Measurements from ENCODE around the gene ZBTB6. TPM values are rescaled to one million over a fixed set of nuclear protein-coding genes. Genes with fewer than 3 reads are reported as not detected.

ZBTB6 gene
- total and polyA plus RNA-seq, 9 of the 15 experiments (the other 6 are each of a cell fraction or from before 2014, with no cell fraction given): 1.4 to 7.2 (median 5.3) TPM

DNA sequence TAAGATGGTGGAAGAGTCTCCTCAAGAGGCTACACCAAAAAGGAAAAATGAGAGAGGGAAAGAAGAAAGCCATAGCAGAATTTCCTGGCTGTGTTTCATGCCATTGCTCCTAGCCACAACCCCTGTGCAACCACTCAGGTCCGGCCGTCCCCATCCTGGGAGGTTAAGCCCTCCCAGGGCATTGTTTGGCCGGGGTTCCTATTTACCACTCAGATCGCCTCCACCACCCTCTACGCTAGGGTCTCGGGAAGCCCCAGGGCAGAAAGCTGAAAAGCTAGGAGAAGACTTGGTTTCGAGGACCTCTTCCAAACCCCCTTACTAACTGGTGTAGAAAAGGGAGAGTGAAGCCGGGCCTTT is 8.7 kb downstream of the ZBTB6 start (continued):
- TF ChIP-seq ZC3H4 (CRISPR knock-in tag; IDR thresholded peaks at IDR 0.05; ENCODE audit: borderline replicate concordance): no peak
- no peak for TF ChIP-seq ZNF766 (CRISPR knock-in tag; conservative IDR thresholded peaks at IDR 0.05)
- TF ChIP-seq, protein P1, sequence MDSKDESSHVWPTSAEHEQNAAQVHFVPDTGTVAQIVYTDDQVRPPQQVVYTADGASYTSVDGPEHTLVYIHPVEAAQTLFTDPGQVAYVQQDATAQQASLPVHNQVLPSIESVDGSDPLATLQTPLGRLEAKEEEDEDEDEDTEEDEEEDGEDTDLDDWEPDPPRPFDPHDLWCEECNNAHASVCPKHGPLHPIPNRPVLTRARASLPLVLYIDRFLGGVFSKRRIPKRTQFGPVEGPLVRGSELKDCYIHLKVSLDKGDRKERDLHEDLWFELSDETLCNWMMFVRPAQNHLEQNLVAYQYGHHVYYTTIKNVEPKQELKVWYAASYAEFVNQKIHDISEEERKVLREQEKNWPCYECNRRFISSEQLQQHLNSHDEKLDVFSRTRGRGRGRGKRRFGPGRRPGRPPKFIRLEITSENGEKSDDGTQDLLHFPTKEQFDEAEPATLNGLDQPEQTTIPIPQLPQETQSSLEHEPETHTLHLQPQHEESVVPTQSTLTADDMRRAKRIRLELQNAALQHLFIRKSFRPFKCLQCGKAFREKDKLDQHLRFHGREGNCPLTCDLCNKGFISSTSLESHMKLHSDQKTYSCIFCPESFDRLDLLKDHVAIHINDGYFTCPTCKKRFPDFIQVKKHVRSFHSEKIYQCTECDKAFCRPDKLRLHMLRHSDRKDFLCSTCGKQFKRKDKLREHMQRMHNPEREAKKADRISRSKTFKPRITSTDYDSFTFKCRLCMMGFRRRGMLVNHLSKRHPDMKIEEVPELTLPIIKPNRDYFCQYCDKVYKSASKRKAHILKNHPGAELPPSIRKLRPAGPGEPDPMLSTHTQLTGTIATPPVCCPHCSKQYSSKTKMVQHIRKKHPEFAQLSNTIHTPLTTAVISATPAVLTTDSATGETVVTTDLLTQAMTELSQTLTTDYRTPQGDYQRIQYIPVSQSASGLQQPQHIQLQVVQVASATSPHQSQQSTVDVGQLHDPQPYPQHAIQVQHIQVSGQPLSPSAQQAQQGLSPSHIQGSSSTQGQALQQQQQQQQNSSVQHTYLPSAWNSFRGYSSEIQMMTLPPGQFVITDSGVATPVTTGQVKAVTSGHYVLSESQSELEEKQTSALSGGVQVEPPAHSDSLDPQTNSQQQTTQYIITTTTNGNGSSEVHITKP (IDR thresholded peaks at IDR 0.05; ENCODE audit: partially characterized antibody): peak; percentile 45
- no peak for TF ChIP-seq TAL1 (IDR thresholded peaks at IDR 0.05)
- TF ChIP-seq TFAP4 (CRISPR knock-in tag; IDR thresholded peaks at IDR 0.05; ENCODE audit: borderline replicate concordance): 0 out of 2 replicates have a peak, but pooled peaks have one; percentile 29
- TF ChIP-seq STAT5B (CRISPR knock-in tag; IDR thresholded peaks at IDR 0.05): no peak
- no peak for TF ChIP-seq TGIF2 (CRISPR knock-in tag; IDR thresholded peaks at IDR 0.05)
- TF ChIP-seq ZBTB11 (CRISPR knock-in tag; IDR thresholded peaks at IDR 0.05): peak in 2 of 3 experiments; percentile 25 to 50; a peak in 3 of 6 replicates
- TF ChIP-seq, protein P2, sequence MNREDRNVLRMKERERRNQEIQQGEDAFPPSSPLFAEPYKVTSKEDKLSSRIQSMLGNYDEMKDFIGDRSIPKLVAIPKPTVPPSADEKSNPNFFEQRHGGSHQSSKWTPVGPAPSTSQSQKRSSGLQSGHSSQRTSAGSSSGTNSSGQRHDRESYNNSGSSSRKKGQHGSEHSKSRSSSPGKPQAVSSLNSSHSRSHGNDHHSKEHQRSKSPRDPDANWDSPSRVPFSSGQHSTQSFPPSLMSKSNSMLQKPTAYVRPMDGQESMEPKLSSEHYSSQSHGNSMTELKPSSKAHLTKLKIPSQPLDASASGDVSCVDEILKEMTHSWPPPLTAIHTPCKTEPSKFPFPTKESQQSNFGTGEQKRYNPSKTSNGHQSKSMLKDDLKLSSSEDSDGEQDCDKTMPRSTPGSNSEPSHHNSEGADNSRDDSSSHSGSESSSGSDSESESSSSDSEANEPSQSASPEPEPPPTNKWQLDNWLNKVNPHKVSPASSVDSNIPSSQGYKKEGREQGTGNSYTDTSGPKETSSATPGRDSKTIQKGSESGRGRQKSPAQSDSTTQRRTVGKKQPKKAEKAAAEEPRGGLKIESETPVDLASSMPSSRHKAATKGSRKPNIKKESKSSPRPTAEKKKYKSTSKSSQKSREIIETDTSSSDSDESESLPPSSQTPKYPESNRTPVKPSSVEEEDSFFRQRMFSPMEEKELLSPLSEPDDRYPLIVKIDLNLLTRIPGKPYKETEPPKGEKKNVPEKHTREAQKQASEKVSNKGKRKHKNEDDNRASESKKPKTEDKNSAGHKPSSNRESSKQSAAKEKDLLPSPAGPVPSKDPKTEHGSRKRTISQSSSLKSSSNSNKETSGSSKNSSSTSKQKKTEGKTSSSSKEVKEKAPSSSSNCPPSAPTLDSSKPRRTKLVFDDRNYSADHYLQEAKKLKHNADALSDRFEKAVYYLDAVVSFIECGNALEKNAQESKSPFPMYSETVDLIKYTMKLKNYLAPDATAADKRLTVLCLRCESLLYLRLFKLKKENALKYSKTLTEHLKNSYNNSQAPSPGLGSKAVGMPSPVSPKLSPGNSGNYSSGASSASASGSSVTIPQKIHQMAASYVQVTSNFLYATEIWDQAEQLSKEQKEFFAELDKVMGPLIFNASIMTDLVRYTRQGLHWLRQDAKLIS (CRISPR knock-in tag; IDR thresholded peaks at IDR 0.05): peak; percentile 22
- no peak for TF ChIP-seq YY1 (IDR thresholded peaks at IDR 0.05; ENCODE audit: borderline replicate concordance in 1 of 3, control insufficient read depth in 1 of 3, extremely low read depth in 1 of 3, insufficient read depth in 3 of 3, insufficient read length in 1 of 3, insufficient replicate concordance in 2 of 3, low read depth in 1 of 3, low read length in 2 of 3)
